VCaP (cell line): ENCODE results near the gene SLCO4A1.

Experiments used
- H3K27ac ChIP-seq: fragments of 450-650 bp; 2 replicates; pipeline ENCODE4 v1.5.1; 2017
- TF ChIP-seq, protein P1 (sequence below): fragments of 450-650 bp; conservative IDR thresholded peaks from 2 replicates; pipeline ENCODE4 v1.5.1; 2017; ENCODE audit warnings: mild to moderate bottlenecking, moderate library complexity

The SLCO4A1 gene

DNA sequence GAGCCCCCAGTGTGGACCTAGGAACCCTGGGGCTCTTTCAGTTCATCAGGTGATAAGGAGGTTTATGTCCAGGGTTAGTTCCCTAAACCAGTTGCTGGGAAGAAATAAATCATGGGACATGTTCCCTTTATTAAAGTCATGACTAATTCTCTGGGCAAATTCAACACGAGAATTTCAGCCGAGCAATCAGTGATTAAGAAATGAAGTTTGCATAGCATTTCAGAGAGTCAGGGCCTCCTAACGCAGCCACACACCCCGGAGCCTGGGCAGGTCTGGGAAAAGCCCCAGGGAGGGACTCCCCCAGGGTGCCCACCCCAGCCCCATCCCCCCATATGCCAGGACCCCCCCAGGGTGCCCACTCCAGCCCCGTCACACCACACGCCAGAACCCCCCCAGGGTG is 20.1 kb downstream of the SLCO4A1 start:
- TF ChIP-seq, protein P1, sequence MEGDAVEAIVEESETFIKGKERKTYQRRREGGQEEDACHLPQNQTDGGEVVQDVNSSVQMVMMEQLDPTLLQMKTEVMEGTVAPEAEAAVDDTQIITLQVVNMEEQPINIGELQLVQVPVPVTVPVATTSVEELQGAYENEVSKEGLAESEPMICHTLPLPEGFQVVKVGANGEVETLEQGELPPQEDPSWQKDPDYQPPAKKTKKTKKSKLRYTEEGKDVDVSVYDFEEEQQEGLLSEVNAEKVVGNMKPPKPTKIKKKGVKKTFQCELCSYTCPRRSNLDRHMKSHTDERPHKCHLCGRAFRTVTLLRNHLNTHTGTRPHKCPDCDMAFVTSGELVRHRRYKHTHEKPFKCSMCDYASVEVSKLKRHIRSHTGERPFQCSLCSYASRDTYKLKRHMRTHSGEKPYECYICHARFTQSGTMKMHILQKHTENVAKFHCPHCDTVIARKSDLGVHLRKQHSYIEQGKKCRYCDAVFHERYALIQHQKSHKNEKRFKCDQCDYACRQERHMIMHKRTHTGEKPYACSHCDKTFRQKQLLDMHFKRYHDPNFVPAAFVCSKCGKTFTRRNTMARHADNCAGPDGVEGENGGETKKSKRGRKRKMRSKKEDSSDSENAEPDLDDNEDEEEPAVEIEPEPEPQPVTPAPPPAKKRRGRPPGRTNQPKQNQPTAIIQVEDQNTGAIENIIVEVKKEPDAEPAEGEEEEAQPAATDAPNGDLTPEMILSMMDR, result no peak
- no peak overlapping the region for H3K27ac ChIP-seq

DNA sequence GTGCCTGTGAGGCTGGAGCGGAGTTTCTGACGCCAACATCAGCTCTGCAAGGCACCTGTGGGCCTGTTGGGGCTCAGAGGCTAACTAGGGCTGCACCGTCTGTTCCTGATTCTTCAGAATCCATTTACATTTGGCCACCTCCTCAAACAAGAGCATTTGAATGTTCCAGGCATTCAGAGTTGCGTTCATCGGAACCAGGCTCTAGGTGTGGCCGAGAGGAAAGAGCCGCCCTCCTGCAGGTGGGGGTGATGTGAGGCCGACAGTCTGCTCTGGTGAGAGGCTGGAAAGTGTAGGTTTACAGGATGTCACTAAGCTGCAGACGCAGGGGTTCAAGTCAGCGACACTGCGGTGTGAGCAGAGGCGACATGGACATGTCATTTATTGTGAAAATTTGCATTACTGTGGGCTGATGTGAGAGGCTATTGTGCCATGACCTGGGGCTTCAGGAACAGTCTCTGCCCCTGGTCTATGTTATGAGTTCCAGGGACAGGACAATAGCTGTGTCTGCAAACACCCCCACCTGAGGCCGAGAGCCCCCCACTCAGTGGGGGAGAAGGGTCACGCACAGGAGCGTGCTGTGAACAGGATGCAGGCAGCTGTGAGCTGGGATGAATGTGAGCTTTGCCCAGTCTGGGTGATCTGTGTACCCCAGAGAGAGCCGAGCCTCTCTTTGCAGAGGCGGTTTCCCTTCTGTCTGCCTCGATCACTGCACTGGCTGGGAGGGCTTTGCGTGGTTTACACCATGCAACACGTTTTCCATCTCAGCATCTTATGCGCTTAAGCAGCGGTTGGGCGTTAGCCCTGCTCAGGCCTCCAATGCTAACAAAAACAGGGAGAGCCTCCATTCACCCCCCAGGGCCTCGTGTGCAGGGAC is 21.1 kb downstream of the SLCO4A1 start:
- TF ChIP-seq, protein P1, result no peak
- no peak overlapping the region for H3K27ac ChIP-seq

DNA sequence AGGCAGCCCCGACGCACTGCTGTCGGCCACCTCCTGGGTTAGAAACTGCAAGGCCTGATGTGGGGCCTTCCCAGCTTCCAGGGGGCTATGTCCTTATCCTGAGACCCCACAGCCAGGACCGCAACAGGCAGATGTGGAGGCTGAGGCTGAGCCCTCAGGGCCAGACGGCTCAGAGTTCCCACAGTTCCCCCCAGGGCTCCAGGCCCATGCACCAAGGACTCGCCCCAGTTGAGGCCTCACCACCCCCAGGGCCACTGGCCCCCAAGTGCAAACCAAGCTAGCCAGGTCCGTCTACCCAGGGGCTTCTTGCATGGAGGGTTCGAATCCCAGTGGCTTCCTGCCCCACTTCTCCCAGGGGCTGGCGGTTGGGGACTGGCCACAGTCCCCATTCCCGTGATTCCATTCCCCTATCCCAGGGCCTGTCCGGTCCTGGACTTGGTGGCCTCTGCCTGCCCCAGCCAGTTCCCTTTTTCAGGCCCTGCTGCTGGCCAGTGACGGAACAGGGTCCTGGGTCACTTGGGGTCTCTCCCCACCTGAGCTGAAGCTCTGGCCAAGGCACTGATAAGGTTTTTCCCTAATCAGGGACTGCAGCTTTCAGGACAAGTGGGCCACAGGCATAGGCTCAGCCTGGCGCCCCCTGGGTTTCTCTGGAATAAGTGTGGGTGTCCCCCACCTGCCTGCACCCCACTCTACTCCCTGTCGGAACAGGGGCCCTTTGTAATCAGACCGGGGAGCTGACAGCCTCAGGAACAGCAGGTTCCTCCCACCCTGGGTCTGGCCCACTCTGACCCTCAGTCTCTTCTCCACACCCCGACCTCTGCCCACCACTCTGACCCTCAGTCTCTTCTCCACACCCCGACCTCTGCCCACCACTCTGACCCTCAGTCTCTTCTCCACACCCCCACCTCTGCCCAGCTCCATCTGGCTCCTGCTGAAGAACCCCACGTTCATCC is 22.0 kb downstream of the SLCO4A1 start:
- no peak overlapping the region for H3K27ac ChIP-seq
- TF ChIP-seq, protein P1, result no peak

DNA sequence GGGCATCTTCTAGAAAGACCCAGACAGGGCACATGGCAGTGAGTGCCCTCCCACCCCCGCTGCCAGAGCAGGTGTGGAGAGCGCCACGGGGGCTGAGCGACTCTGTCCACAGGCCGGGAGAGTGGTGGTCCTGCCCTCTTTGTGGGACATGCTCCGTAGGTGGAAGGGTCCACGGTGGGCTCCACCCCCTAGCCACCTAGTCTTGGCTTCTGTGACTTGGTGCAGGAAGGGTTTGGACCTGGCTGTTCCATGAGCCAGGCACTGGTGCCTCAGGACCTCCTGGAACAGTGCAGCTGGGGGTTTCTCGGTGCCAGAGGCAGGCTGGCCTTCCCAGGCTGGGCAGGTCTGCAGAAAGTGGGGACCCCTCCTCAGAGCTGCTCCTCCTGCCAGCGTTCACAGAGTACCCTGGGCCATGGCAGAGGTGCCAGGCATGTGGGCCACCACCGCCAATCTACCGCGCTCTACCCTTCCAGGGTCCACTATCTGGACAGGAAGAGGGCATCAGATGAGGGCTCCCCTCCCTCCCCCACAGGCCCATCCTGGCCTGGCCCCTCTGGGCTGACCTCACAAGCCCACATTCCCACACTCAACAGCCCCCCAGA is 23.0 kb downstream of the SLCO4A1 start:
- TF ChIP-seq, protein P1, result no peak
- no peak overlapping the region for H3K27ac ChIP-seq

DNA sequence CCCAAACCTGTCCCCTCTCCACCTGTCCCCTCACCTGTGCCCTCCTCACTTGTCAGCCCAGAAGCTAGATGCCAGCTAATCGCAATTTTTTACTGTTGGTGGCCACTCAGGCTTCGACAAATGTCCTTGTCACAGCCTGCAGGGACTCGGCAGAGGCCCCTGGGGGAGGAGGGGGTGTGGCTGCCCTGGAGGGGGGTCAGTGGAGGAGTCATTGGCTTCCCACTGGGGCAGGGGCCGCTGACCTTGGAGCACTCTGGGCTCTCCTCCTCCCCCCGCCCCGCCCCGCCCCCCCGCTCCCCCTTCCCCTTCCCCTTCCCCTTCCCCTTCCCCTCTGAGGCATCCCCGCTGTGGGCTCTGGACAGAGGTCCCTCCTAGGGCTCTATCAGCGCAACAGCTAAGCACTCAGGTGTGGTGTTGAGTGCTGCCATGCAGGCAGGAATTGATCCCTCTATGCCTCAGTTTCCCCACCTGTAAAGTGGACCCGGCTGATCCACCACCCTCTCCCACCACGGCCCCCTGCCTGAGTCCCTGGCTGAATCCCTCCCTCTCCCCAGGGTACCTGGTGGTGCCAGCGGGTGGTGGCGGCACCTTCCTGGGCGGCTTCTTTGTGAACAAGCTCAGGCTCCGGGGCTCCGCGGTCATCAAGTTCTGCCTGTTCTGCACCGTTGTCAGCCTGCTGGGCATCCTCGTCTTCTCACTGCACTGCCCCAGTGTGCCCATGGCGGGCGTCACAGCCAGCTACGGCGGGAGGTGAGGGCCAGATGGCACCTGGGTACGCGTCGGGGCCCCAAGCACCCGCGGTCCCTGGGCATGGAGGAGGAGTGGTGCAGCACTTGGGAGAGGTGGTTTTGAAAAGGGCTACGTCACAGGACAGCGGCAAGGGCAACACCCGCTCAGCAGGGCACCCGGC is 23.8 kb downstream of the SLCO4A1 start:
- peak overlapping the region; percentile 78 for H3K27ac ChIP-seq
- TF ChIP-seq, protein P1, result no peak

DNA sequence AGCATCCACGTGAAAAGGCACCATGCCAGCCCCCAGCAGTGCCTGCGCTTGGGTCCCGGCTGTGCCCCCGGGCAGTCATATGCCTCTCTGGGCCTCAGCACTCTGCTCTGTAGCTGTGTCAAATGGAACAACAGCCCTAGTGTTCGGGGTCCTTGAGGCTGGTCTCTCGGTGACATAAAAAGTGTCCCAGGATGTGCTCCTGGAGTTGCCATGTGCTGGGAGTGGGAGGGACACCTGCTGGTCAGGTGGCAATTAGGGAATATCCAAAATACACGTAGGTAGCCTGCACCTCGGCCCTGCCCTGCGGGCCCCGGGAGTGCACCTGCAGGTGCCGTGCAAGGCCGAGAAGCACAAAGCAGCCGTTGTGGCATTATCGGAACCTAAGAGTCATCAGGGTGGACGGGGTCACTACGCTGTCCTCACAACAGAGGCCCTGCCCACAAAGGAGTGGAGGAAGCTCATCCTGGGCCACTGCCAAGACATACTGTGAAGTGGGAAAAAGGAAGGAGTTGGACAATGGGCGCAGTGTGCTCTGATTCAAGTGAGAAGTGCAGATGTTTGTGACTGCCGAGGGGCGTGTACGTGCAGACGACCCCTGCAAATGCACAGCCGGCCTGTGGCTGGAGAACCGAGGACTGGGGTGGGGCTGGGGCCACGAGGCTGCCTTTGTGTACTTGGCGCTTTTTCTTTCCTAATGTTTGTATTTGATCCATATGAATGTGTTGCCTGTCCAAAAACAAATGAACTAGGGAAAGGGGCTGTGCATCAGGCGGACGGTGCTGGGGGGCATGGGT is 24.6 kb downstream of the SLCO4A1 start:
- peak overlapping the region; percentile 78 for H3K27ac ChIP-seq
- TF ChIP-seq, protein P1, result peak; percentile 54
